ENCODE measurements around the gene MRPS18C. TPM values are rescaled to one million over a fixed set of nuclear protein-coding genes. Genes with fewer than 3 reads are reported as not detected.
"Not testable (repeated sequence)": the region's sequence is repeated elsewhere in the genome, so short reads cannot be mapped to it uniquely, and the experiment has no call there.

MRPS18C gene
- total RNA-seq, 2 donors from 2014 or later: 7.6 to 17.3 TPM

DNA sequence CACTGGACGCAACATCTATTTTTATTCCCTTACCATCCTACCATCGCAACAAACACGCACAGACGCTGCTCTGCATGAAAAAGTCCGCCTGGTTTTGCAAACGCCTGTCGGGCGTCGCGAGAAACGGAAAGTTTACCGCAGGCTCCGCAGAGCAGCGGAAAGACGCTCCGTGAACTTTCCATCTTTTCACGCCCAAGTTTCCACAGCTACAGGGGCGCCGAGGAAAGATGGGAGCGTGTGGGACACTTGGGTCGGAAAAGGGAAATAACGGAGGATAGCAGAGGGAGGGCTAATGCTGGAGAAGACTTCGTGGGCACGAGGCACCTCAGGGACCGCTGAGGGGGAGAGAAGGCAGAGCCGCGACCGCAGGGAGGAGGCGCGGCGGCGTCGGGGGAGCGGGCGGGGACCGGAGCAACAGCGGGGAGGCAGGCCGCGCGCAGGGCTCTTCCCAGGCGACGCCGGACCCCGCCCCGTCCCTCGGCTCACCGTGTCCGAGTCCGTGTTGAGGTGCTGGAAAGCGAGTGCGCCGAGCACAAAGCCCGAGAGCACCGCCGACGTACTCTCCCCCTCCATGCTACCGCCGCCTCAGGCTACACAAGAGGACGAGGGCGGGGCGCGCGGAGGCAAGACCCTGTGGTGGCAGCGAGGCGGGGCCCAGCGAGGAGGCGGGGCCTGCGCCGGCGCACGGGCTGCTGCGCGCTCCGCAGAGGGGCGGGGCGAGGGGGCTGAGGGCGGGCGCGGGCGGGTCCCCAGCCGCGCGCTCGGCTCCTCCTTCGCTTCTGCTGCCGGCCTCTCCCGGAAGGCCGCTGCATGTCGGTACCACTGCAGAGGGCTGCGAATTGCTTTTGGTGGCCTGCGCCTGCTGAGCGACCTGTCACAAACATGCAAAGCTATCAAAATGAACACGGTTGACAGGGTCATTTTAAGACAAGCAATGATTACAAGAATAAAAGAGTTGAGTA, 28.9 kb downstream of the MRPS18C start, which contains the start of gene ABRAXAS1:
Gene ABRAXAS1, minus strand, starts transcription at position 601 of the 962 bp plus-strand sequence. Its CDS starts 28 bp downstream, at position 573.
- TF ChIP-seq, protein P1, sequence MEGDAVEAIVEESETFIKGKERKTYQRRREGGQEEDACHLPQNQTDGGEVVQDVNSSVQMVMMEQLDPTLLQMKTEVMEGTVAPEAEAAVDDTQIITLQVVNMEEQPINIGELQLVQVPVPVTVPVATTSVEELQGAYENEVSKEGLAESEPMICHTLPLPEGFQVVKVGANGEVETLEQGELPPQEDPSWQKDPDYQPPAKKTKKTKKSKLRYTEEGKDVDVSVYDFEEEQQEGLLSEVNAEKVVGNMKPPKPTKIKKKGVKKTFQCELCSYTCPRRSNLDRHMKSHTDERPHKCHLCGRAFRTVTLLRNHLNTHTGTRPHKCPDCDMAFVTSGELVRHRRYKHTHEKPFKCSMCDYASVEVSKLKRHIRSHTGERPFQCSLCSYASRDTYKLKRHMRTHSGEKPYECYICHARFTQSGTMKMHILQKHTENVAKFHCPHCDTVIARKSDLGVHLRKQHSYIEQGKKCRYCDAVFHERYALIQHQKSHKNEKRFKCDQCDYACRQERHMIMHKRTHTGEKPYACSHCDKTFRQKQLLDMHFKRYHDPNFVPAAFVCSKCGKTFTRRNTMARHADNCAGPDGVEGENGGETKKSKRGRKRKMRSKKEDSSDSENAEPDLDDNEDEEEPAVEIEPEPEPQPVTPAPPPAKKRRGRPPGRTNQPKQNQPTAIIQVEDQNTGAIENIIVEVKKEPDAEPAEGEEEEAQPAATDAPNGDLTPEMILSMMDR (IDR thresholded peaks at IDR 0.05): no peak

DNA sequence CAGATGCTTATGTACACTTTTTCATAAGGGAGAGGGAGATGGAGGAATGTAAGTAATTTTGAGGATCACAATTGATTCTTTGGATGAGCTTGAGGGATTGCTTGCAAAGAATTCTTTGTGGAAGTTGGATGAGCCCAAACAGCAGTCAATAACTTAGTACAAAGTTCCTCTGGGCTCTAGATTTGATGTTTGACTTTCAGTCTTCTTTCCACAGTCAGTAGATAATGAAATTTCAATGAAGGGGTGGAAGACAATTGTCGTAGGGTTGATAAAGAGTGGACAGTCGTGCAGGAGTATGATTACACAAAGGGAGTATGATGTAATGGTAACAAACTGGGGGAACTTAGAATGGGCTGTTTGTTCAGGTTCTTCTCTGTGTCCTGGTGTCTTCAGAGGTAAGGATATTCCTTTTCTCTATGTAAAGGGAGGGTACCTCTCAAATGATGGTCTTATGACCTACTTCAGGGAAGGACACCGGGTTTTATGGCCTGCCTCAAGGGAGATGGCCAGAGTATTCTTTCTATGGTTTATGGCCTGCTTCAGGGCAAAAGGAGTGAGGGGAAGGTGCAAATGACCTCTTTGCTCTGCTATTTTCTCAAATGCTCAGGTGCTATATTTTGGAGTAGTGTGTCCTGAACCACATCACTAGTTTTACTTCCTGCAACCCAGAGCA, 30.7 kb downstream of the MRPS18C start:
- H3K36me3 ChIP-seq: no peaks in the 10 kb centered on the region
- TF ChIP-seq, protein P1 (IDR thresholded peaks at IDR 0.05): no peak
- no peak overlapping the region for H3K4me3 ChIP-seq
- DNase-seq (ENCODE audit: low spot score) (no peak), ATAC-seq (ENCODE audit: insufficient number of reproducible peaks, low FRiP score, low read depth) (no peak)
- H3K27me3 ChIP-seq (replicated peaks; ENCODE audit: insufficient read depth): no peaks in the 10 kb centered on the region
- peaks cover 6 to 15% of the 10 kb centered on the region in 2 donors for H3K4me1 ChIP-seq (ENCODE audit: control insufficient read depth in 1 of 2, low read depth in 2 of 2)
- peak overlapping the region in 1 of 2 donors; percentile 75 for H3K27ac ChIP-seq
- H3K9me3 ChIP-seq: no peaks in the 10 kb centered on the region

More for the DNA sequence above, 28.9 kb downstream of the MRPS18C start, which contains the start of gene ABRAXAS1:
- ATAC-seq (ENCODE audit: insufficient number of reproducible peaks, low FRiP score, low read depth) (peak; percentile 96), DNase-seq (ENCODE audit: low spot score) (peak; percentile 84)
- Histone ChIP-seq H3K27ac (peak within 1 kb of the TSS; percentile 93 to 94), H3K4me3 (peak within 1 kb of the TSS; percentile 99), H3K36me3 (no peaks in the 10 kb centered on the region), H3K4me1 (ENCODE audit: control insufficient read depth in 1 of 2, low read depth in 2 of 2) (peaks cover 6 to 15% of the 10 kb centered on the region in 2 donors), H3K27me3 (replicated peaks; ENCODE audit: insufficient read depth) (no peaks in the 10 kb centered on the region), H3K9me3 (no peaks in the 10 kb centered on the region)

DNA sequence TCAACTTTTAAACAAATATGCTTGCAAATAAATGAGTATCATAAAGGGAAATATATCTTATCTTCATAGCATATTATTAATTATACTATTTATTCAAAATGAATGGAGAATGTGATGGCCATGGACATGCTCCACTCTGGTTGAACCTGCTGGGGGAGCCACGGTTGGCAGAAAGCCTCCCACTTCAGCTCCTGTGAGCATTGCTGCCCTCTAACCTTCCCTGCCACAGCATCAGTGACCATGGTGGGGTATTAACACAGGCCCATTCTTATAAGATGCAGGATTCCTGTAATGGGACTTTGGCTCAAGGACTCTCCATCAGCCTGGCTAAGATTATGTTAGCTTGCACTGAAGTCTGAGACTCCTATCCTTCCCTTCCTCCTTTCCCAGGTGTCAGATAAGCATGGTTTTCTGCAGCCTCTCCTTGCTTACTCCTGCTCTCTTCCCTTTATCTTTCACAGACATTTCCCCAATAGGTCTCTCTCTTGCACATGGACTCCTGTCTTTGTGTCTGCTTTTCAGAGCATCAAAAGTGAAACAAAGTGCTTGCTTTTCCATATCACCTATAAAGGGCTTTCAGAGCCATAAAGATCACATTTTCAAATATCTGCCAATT, 34.0 kb downstream of the MRPS18C start:
- Histone ChIP-seq H3K27ac (no peak overlapping the region), H3K4me3 (no peak overlapping the region), H3K9me3 (no peaks in the 10 kb centered on the region), H3K4me1 (ENCODE audit: control insufficient read depth in 1 of 2, low read depth in 2 of 2) (peaks cover 0 to 8% of the 10 kb centered on the region in 2 donors), H3K27me3 (replicated peaks; ENCODE audit: insufficient read depth) (no peaks in the 10 kb centered on the region), H3K36me3 (no peaks in the 10 kb centered on the region)
- DNase-seq (ENCODE audit: low spot score): no peak
- ATAC-seq (ENCODE audit: insufficient number of reproducible peaks, low FRiP score, low read depth): no peak
- TF ChIP-seq, protein P1 (IDR thresholded peaks at IDR 0.05): no peak

DNA sequence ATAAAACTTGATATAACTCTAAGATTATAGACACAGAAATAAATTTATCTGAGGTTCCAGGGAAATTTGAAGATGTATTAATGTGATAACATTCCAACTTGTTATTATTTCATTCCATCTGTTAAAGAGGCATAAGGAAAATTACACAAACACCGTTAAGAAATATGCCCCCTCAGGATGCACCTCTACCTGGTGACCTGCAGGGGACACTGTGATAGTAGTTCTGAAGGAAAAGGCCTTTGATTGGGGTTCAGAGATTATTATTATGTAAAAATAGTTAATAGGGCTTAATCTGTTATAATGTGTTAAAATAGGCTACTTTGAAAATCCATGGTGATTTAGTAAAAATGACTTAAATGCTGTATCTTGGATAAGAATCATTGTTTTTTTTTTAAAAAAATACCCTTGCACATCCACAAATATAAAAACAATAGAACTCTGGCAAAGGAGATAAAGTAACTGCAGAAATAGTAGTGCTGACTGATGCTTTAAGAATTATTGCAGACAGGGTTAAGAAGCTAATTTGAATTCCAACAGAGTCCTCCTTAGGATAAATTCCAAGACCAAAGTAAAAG, 35.1 kb downstream of the MRPS18C start:
- no peaks in the 10 kb centered on the region for H3K36me3 ChIP-seq
- no peak overlapping the region for H3K27ac ChIP-seq
- no peak overlapping the region for H3K4me3 ChIP-seq
- no peaks in the 10 kb centered on the region for H3K27me3 ChIP-seq (replicated peaks; ENCODE audit: insufficient read depth)
- H3K9me3 ChIP-seq: no peaks in the 10 kb centered on the region
- ATAC-seq (ENCODE audit: insufficient number of reproducible peaks, low FRiP score, low read depth) (no peak), DNase-seq (ENCODE audit: low spot score) (no peak)
- TF ChIP-seq, protein P1 (IDR thresholded peaks at IDR 0.05): peak; percentile 40
- peaks cover 0 to 2% of the 10 kb centered on the region in 2 donors for H3K4me1 ChIP-seq (ENCODE audit: control insufficient read depth in 1 of 2, low read depth in 2 of 2)

DNA sequence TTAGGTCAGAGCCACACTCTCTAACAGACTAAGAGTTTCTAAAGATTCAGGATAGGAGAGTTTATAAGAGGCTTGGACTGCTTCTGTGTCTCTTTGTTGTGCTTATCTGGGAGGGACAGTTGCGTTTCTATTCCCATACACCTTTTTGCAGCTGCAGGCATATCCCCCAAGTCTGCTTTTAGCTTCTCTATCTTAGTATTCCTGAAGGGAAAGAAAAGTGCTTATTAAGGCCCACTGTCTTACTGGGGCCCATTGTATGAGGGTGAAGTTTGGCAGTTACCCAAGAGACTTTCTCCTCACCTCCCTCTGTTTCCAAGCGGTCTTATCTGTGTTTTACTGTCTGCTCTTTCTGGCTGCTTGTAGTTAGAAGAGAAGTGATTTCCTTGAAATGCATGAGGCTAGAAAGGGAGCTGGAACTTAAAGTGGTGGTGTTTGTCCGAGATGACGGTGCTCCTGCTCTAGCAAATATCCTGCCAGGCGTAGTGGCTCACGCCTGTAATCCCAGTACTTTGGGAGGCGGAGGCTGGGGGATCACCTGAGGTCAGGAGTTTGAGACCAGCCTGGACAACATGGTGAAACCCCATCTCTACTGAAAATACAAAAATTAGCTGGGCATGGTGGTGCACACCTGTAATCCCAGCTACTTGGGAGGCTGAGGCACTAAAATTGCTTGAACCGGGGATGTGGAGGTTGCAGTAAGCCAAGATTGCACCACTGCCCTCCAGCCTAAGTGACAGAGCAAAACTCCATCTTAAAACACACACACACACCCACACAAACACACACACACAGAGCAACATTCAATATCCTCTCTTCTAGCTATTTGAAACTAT, 40.4 kb downstream of the MRPS18C start:
- H3K27me3 ChIP-seq (replicated peaks; ENCODE audit: insufficient read depth); H3K27ac ChIP-seq; H3K36me3 ChIP-seq; H3K4me1 ChIP-seq (ENCODE audit: control insufficient read depth in 1 of 2, low read depth in 2 of 2); H3K9me3 ChIP-seq; H3K4me3 ChIP-seq; DNase-seq (ENCODE audit: low spot score); ATAC-seq (ENCODE audit: insufficient number of reproducible peaks, low FRiP score, low read depth): not testable (repeated sequence)
